NCI-H128 (cell line): Measurements from ENCODE around the gene STK32B.
A peak's percentile ranks its signal among the peaks of the same experiment; 100 is the strongest.

ENCODE experiments used
- DNase-seq: peaks from one replicate; lab custom pipeline; 2025; ENCODE audit not compliant: unreplicated experiment; lab: John Stamatoyannopoulos, UW

Gene STK32B

GRCh38 chr4:5337731-5338130 is 286.5 kb downstream of the STK32B start:
- no peak for DNase-seq

- no peak for DNase-seq
Measured at GRCh38 chr4:5338531-5338930, 287.3 kb downstream of the STK32B start.

- DNase-seq = no peak
Measured at GRCh38 chr4:5340991-5341451, 289.7 kb downstream of the STK32B start.

- DNase-seq = no peak
Measured at GRCh38 chr4:5341526-5341925, 290.2 kb downstream of the STK32B start.

GRCh38 chr4:5355846-5356245 is 304.6 kb downstream of the STK32B start:
- DNase-seq = no peak

- no peak for DNase-seq
Measured at GRCh38 chr4:5357870-5358269, 306.6 kb downstream of the STK32B start.

- DNase-seq = no peak
Measured at GRCh38 chr4:5361968-5362367, 310.7 kb downstream of the STK32B start.

- no peak for DNase-seq
Measured at GRCh38 chr4:5364406-5364805, 313.1 kb downstream of the STK32B start.

GRCh38 chr4:5365071-5366008 is 314.1 kb downstream of the STK32B start:
- peak; percentile 46 for DNase-seq

GRCh38 chr4:5366009-5366386 is 314.7 kb downstream of the STK32B start:
- DNase-seq = no peak

- DNase-seq = no peak
Measured at GRCh38 chr4:5366421-5366820, 315.1 kb downstream of the STK32B start.

- no peak for DNase-seq
Measured at GRCh38 chr4:5368426-5368825, 317.1 kb downstream of the STK32B start.

GRCh38 chr4:5370286-5370685 is 319.0 kb downstream of the STK32B start:
- DNase-seq = no peak

- DNase-seq = no peak
Measured at GRCh38 chr4:5371415-5372190, 320.3 kb downstream of the STK32B start.

GRCh38 chr4:5372198-5372597 is 320.9 kb downstream of the STK32B start:
- DNase-seq = no peak

GRCh38 chr4:5373327-5373726 is 322.0 kb downstream of the STK32B start:
- no peak for DNase-seq

- no peak for DNase-seq
Measured at GRCh38 chr4:5374592-5374991, 323.3 kb downstream of the STK32B start.

- no peak for DNase-seq
Measured at GRCh38 chr4:5374994-5375393, 323.7 kb downstream of the STK32B start.

GRCh38 chr4:5376015-5376414 is 324.7 kb downstream of the STK32B start:
- DNase-seq = no peak

GRCh38 chr4:5378002-5378401 is 326.7 kb downstream of the STK32B start:
- DNase-seq = no peak

GRCh38 chr4:5379895-5380294 is 328.6 kb downstream of the STK32B start:
- no peak for DNase-seq

- DNase-seq = no peak
Measured at GRCh38 chr4:5381961-5382441, 330.7 kb downstream of the STK32B start.
